Endometrium (tissue), 2 donors: ENCODE measurements around the gene COL11A1.

Experiments used
- FAIRE-seq: peaks from 2 replicates; lab custom pipeline; 2012; peaks lifted over from hg19 to GRCh38; lab: Jason Lieb, UNC
- donor health status: control.
- donor health status: control.

COL11A1 gene

DNA sequence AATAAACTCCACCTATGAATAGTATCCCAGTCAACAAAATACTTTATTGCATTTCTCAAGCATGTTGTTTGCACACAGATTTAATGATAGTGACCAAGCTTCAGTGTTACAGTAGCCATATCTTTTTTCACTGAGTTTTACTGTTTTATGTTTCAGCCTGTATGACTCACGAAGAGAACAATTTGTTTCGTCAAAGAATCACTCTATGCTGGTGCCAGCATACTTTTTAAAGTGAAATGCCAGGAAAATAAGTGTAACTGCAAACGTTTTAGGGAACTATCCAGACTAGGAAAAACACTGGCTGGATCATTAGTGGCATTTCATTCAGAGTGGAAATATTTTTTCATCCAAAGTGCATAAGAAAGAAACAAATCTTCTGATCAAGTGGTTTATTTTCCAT, 210.8 kb downstream of the COL11A1 start:
- no peak for FAIRE-seq

DNA sequence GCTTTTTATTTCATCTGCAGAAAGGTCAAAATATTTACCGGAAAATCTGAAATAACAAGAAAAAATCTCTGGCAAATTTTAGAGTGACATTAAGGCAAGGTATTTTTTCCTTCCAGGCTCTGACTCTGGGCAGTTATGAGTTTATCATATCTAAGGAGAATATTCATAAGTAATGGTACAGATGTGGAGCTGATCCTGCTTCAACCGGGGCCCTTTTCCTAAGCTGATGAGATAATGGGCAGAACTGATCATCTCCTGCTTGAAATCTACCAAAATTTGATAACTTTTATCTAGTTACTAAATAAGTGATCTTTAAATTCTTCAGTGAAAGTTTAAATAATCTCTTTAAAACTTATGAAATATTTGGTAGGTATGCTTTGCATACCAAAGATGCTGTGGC, 211.6 kb downstream of the COL11A1 start:
- FAIRE-seq = no peak

DNA sequence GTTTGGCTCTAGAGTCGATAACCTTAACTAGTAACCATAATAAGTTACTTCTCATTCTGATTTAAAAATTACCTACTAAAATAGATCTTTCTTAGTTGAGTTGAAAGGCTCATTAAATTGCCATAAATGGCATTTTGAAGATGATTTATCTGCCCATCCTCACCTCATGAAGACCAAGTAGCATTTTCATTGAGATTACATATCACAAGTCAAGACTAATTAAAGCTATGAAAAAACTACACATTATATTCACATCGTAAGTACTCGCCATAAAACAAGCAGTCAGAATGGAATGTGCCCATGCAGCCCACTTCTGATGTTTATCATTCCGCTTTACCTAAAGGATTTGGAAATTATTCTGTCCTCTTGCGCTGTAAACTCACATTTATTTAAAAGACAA, 212.0 kb downstream of the COL11A1 start:
- no peak for FAIRE-seq

DNA sequence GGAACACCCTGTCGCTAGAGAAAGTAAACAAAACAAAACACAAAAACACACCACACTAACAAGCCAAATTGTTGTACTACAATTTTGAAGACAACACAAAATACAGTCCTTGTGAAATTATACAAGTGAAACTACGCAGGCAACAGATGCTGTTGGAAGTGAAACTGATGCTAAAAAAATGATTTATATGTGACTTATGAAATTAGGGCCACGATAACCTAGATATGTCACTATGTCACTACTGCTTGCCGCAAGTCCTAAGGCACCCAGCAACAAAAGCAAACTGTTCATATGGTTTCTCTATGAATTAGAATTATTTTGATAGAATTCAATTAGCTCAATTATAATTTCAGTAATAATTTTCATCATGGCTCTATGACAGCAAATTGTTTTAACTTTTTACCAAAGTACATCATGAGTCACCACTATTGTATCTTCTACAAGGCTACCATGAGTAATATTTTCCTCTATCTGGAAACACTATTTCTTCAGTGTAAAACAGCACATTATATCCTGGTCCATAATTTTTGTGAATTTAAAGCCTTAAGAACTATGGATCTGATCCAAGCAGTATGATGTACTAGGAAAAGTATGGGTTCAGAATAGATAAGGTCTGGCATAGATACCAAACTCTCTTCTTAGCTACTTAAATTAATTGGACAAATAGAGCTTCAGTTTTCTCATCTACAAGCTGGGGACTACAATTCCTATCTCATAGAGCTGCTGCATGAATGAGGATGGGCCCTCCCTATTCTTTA, 216.3 kb downstream of the COL11A1 start:
- FAIRE-seq = no peak

DNA sequence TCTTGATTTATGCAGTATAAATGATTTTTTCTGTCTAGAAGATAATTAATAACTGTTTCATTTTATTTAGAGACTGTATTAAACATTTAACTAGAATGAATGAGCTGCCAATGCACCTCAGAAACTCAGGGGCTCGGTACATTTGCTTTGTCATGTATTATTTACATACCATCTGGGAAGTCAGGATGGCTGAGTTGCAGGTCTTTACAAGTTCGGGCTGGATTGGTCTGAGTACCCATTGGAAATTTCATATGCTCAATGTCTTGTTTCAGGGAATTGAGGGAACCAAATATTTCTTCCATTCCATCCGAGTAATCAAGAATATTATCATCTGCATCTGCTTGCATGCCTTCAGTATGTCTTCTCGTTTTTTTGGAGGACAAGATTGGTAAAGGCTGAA, 221.7 kb downstream of the COL11A1 start:
- no peak for FAIRE-seq

DNA sequence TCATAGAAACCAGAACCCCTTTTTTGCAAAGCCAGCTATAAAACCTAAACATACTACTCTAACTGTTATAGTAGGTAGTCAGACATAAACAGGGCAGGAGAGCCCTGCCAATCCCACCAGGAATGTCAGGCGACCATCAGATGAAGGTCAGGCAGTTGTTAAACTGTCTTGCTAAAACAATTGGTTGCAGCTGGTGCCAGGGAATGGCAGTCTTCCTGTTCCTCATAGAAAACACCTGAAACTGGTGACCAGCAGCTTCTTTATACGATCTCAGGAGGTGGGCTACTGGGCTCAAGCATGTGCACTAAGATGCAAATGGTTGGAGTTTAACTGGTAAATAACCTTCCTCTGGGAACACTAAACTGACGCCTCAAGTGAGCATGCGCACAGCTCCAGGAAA, 224.1 kb downstream of the COL11A1 start:
- FAIRE-seq = no peak

DNA sequence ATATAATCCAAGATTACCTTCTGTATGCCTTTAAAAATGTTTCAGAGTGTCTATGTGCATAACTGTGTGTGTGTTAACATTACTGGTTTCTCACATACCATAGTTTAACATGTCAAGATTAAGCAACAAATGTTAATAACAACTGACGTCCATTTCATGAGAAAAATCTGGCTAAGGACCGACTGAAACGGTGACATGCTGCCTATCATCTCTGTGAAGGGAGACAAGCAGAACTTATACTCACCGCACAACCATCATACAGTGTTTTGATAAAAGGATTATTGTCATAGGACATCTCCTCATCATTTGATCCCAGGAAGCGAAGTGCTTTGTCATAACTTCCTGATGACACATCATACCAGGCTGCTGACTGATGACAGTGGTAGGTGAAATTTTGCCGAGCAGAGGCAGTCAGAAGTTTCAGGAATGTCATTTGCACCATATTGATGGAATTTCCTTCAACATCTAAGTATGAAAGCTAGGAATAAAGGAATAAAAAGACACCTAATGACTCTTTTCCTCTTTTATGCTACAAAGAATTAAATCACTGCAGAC, 228.8 kb downstream of the COL11A1 start:
- no peak for FAIRE-seq

DNA sequence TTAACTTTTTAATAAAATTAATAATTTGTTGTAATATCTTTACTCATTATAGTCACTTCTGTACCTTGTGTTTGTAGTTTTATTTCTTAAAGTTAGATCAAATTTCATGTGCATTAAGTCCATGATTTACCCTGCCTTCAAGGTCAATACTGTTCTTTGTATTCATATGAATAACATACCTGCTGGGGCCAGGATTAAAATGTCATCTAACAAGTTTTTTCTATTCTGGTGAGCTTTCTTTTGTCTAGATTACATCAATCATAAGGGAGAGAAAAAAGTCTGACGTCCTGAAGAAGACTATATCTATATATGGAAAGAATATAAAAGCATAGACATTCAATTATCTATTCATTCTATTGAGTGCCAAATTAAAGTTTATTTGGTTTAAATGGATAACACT, 232.6 kb downstream of the COL11A1 start:
- no peak for FAIRE-seq

DNA sequence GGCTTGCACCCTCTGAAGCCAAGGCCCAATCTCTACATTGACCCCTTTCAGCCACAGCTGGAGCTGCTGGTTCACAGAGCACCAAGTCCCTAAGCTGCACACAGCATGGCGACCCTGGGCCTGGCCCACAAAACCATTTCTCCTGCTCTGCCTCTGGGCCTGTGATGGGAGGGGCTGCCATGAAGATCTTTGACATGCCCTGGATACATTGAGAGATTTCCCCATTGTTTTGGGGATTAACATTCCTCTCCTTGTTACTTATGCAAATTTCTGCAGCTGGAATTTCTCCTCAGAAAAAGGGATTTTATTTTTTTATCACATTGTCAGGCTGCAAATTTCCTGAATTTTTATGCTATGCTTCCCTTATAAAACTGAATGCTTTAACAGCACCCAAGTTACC, 235.8 kb downstream of the COL11A1 start:
- no peak for FAIRE-seq

DNA sequence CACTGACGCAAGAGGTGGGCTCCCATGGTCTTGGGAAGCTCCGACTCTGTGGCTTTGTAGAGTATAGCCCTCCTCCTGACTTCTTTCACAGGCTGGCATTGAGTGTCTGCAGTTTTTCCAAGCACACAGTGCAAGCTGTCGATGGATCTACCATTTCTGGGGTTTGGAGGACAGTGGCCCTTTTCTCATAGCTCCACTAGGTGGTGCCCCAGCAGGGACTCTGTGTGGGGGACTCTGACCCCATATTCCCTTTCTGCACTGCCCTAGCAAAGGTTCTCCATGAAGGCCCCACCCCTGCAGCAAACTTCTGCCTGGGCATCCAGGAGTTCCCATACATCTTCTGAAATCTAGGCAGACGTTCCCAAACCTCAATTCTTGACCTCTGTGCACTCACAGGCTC, 236.2 kb downstream of the COL11A1 start:
- FAIRE-seq = no peak

DNA sequence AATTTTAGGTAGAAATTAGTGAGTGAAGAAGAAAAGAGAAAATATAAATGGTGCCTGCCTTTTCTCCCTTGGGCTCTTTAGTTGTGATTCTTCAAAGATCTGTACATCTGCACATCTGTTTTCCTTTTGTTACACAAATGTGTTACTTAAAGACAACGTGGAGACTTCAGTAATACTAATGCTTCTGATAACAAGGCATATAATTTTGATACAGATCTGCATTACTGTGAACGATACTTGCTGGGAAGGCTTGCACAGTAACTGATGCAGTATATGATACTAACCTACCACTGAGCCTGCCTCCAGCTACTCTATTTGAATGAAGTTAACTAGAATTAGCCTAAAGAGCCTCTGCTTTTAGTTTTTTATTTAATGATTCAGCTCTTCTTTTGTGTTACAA, 244.6 kb downstream of the COL11A1 start:
- FAIRE-seq = no peak

DNA sequence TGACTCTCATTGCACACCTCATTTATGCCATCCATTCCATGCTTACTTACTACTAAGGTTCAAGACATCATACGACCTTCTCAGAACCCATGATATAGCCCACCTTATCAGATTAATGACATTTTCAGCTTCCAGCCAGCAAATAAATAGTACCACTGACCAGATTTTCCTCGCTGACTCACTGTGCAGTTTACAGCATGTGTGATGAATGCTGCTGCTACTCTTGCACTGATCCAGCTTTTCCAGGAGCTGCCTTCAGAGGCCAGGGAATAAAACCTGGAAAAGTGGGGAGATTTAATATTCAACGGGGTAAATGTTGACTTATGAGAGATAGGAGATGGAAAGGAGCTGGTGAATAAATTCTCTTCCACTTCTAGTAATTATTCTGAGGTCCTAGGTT, 247.1 kb downstream of the COL11A1 start:
- no peak for FAIRE-seq

DNA sequence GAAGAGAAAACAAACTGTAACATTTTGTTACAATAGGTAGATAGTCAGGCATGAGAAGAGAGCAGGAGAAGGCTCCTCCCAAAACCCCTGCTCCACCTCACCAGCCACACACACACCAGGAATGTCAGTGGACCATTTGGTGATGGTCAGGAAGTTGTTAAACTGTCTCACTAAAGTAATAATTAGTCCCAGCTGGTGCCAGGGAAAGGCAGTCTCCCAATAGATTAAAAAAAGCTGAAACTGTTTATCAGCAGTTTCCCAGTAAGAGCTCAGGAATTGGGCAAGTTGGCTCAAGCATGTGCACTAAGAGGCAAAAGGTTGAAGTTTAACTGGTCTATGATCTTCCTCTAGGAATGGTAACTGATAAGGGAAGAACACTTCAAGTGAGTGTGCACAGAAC, 249.6 kb downstream of the COL11A1 start:
- no peak for FAIRE-seq

DNA sequence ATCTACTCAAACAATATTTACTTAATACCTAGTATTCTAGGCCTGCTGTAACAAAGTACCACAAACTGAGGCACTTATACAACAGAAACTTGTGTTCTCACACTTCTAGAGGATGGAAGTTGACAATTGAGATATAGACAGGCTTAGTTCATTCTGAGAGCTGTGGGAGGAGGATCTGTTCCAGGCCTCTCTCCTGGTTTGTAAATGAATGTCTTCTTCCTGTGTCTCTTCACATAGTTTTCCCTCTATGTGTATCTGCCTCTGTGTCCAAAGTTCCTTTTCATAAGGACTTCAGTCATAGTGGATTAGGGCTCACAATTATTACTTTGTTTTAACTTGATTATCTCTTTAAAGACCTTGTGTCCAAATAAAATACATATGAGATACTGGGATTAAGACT, 251.1 kb downstream of the COL11A1 start:
- no peak for FAIRE-seq

DNA sequence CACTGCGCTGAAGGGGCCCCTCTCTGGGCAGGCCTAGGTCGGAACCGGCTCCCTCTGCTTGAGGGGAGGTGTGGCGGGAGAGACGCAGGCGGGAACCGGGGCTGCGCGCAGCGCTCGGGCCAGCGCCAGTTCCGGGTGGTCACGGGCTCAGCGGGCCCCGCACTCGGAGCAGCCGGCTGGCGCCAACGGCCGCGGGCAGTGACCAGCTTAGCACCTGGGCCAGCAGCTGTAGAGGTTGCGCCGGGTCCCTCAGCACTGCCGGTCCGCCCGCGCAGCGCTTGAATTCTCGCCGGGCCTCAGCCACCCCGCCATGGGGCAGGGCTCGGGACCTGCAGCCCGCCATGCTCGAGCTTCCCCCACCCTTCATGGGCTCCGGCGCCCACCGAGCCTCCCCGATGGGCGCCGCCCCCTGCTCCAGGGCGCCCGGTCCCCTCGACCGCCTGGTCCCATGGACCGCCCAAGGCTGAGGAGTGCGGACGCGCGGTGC, 254.6 kb downstream of the COL11A1 start:
- FAIRE-seq = no peak

DNA sequence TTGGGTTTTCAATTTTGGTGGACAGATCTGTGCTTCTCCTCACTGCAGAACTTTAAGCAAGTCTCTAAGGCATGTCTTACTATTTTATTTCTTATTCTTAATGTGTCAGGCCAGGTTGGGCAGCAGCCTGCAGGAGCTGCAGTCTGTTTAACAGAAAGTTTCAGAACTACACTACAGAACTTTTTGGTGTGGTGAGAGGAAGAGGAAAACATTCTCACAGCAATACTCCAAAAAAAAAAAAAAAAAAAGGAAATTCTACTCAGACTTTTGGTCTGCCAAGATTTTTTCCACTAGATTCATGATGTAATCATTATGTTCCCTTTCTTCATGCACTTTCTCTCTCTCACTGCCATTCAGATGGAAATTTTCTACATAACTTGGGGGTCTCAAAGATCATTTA, 255.2 kb downstream of the COL11A1 start:
- no peak for FAIRE-seq

DNA sequence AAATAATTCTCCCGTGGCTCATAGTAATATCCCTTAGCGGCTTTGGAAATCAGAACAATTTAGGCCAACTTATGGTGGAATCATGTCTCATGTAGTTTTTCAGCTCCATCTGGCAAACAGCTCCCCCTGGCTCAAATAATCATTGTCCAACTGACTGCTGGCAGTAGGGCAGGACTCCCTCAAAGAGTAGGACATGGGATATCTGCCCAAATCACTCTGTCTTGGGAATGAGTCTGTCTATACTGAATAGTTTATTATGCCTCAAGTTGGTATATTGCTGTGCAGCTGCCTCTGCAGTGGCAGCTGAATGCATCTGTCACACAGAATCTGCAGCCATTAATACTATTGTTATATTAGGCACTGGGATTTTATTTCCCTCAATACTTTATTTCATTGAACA, 255.7 kb downstream of the COL11A1 start:
- FAIRE-seq = no peak

DNA sequence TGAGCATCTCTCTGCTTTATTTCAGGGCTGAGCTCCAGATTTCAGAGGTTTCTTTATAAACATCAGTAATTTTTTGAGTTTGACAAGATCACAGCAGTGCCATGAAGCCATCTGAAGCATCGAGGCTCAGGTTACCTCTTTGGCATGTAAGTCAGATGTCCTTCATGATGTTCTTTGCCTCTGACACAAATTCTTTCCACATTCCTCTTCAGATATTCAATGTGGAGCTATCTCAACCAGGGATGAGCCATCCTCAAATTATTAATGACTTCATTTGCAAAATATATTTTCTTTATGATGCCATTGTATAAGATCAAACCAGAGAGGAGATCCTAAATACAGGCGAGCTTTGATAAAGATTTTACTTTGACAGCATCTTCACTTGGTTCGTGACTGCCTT, 256.7 kb downstream of the COL11A1 start:
- FAIRE-seq = no peak

DNA sequence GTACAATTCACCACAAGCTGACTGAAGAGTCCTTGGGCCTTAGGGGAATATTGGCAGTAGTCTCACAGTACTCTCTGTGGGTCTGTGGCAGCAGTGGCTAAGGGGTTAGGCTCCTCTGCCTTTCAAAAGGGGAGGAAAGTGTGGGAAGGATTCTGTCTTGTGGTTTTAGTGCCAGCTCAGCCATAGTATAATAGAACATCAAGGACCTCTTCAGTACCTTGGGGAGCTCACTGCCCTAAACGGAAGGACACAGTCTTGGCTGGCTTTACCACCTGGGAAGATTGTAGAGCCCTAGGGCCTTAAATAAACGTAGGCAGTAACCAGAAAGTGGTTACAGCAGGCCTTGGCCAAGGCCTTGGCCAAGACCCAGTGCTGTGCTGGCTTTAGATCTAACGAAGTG, 265.7 kb downstream of the COL11A1 start:
- FAIRE-seq = no peak

DNA sequence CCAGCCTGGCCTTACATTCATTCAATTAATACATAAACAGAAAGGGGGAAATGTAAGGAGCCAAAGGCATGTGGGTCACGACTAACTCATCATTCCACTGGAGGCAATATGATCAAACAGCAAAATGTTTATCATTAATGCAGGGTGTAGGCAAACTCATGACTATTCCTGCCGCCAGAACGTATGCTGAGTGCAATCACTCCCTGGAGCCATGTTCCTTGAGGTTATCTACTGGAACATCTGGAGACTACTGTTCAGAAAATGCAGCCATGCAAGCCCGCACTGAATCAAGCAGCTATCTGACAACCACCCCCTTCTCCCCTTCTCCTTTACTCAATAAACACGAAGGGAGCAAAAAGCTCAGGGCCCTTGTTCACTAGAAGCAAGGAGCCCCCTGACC, 267.6 kb downstream of the COL11A1 start:
- no peak for FAIRE-seq

DNA sequence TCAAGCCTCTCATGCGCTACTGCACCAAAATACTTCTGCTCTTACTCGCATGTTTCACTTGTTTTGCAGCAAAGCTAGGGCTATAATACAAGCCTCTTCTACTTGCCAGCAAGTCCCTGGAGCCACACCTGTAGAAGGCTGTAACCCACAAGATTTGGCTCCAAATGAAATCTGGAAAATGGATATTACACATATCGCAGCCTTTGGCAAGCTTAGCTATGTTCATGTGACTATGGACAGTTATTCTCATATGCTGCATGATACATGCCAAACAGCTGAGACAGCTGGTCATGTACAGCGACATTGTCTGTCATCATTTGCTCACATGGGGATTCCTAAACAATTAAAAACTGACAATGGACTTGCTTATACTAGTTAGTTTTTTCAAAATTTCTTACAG, 270.3 kb downstream of the COL11A1 start:
- no peak for FAIRE-seq

DNA sequence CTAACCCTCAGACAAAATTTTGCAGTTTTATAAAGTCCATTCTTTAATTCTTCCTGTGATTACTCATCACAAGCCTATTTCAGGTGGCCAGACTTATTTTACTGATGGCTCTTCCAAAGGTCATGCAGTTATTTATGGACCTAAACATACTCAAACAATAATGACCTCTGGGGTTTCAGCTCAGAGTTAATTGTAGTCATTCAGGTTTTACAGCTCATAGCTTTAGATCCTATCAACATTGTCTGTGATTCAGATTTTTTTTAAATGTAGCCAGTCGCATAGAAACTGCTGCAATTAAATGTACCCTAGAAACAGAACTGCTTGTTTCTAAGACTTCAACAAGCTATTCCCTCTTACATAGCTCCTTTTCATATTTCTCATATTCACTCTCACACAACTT, 270.8 kb downstream of the COL11A1 start:
- FAIRE-seq = no peak

DNA sequence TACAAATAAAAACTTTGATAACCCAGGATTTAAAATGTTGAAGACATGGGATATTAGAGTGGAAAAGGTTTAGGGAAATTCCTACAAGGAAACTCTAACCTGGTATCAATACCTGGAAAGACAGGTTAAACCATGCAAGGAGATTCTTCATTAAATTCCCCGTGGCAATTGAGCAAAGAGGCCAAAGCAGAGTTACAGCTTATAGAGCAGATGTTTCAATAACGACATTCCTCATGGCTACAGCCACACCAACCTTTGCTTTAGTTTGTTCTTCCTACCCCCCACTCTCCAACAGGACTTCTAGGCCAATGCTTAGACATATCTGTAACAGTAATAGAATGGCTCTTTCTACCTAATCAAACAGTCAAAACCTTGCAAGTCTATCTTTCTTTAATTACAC, 271.3 kb downstream of the COL11A1 start:
- FAIRE-seq = no peak

DNA sequence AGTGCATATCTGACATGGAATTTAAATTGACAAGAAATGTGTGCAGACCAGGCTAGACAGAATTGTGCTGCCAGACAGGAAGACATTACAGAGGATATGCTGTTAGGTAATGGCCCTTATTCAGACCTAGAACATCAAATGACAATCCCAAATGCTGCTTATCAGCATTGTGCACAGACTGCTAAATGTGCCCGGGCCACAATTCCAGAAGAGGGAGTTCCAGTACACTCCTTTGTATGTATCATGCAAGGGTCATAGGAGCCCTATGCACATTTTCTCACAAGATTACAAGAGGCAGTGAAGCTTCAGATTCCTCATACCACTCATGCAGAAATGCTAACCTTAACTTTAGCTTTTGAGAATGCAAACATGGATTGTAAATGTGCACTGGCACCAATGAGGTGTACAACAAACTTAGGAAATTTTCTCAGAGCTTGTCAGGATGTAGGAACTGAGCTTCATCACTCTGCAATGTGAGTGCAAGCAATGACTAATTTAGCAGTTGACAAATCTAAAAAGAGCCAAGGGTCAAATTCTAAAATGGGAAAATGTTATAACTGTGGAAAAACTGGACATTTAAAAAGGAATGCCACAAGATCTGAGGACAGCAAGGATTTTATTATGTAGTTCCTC, 273.5 kb downstream of the COL11A1 start:
- no peak for FAIRE-seq
